CD4-positive, alpha-beta T cell (primary cell): ENCODE measurements around the gene GPR62. TPM values are rescaled to one million over a fixed set of nuclear protein-coding genes. Genes with fewer than 3 reads are reported as not detected.

Experiments used
- ATAC-seq: fragments of 200-7000 bp; cut with Tn5 transposase; one replicate; pipeline ENCODE4 v1.10.0; 2022; ENCODE audit warnings: mild to moderate bottlenecking; ENCODE audit not compliant: poor library complexity
- CTCF ChIA-PET: fragments of 350-600 bp; sonication (Branson Sonifier 250); formaldehyde crosslinking; loops from one replicate; lab custom pipeline; 2021; ENCODE audit warnings: antibody characterized with exemption, inconsistent platforms; lab: Charles Lee
- POLR2A ChIA-PET: fragments of 350-600 bp; sonication (Branson Sonifier 250); formaldehyde crosslinking; loops from one replicate; lab custom pipeline; 2021; ENCODE audit warnings: antibody characterized with exemption, inconsistent platforms; lab: Charles Lee
- DNase-seq, 14 experiments: peaks; one replicate each; pipeline ENCODE4 v3.0.0-alpha.2; 2013 to 2020; ENCODE audit warnings: mixed read lengths in 2 of 14
- H3K27ac ChIP-seq, 2 donors: one replicate each; pipeline versions ENCODE4 v1.5.1 to v1.7.0; 2013; ENCODE audit warnings: low read length in 2 of 2, low read depth in 1 of 2, mild to moderate bottlenecking in 1 of 2
- H3K27me3 ChIP-seq, 2 experiments: 1 replicate in 1 of 2; 2 replicates in 1 of 2; pipeline versions ENCODE4 v1.6.1 to v1.7.0; 2013; ENCODE audit warnings: low read length in 2 of 2, control low read depth in 1 of 2, mild to moderate bottlenecking in 1 of 2, moderate library complexity in 1 of 2; ENCODE audit not compliant: insufficient read depth in 2 of 2, control insufficient read depth in 1 of 2
- H3K36me3 ChIP-seq: one replicate; pipeline ENCODE4 v1.6.1; 2013; ENCODE audit warnings: low read length, control low read depth; ENCODE audit not compliant: insufficient read depth
- H3K4me1 ChIP-seq: one replicate; pipeline ENCODE4 v1.6.1; 2013; ENCODE audit warnings: low read length, control low read depth; ENCODE audit not compliant: insufficient read depth
- H3K4me3 ChIP-seq: one replicate; pipeline ENCODE4 v1.5.1; 2013; ENCODE audit warnings: mild to moderate bottlenecking, low read length, moderate library complexity
- H3K9me3 ChIP-seq, 2 experiments: 1 replicate in 1 of 2; 2 replicates in 1 of 2; pipeline versions ENCODE4 v1.6.1 to v1.7.0; 2013; ENCODE audit warnings: low read length in 2 of 2, mild to moderate bottlenecking in 2 of 2, control low read depth in 1 of 2, moderate library complexity in 1 of 2; ENCODE audit not compliant: control insufficient read depth in 1 of 2, insufficient read depth in 1 of 2
- H3K27ac Mint-ChIP-seq: one replicate; pipeline ENCODE4 v1.8.0; 2020; ENCODE audit warnings: mixed read lengths
- H3K27me3 Mint-ChIP-seq: one replicate; pipeline ENCODE4 v1.8.0; 2021; ENCODE audit warnings: mixed read lengths
- H3K36me3 Mint-ChIP-seq: one replicate; pipeline ENCODE4 v1.8.0; 2021; ENCODE audit warnings: low read depth, mixed read lengths
- H3K4me1 Mint-ChIP-seq: one replicate; pipeline ENCODE4 v1.8.0; 2021; ENCODE audit warnings: low read depth, mixed read lengths
- H3K4me3 Mint-ChIP-seq: one replicate; pipeline ENCODE4 v1.8.0; 2020; ENCODE audit warnings: mild to moderate bottlenecking, mixed read lengths
- H3K9me3 Mint-ChIP-seq: one replicate; pipeline ENCODE4 v1.8.0; 2020; ENCODE audit warnings: mixed read lengths
- intact Hi-C, 2 experiments: fragments of 100-400 bp; cut with DNase I in 1 of 2; cut with micrococcal nuclease in 1 of 2; formaldehyde crosslinking; loops; one replicate each; pipeline versions ENCODE4 v1.15.1 to v1.9.0; 2023 to 2025; cut with DNase I, micrococcal nuclease
- total RNA-seq, 174 experiments: library from RNA in 2 of 174; stranded (reverse) in 2 of 174; gene quantifications; one replicate each; pipeline ENCODE4 v1.2.3 and lab custom pipeline; 2021 to 2026
- TF ChIP-seq, protein P1 (sequence below): fragments of 200-600 bp; IDR thresholded peaks from one replicate; pipeline ENCODE4 v1.8.0; 2022; ENCODE audit warnings: antibody characterized with exemption, mild to moderate bottlenecking

GPR62 gene
- total RNA-seq, 2 experiments from 2014 or later: not detected

DNA sequence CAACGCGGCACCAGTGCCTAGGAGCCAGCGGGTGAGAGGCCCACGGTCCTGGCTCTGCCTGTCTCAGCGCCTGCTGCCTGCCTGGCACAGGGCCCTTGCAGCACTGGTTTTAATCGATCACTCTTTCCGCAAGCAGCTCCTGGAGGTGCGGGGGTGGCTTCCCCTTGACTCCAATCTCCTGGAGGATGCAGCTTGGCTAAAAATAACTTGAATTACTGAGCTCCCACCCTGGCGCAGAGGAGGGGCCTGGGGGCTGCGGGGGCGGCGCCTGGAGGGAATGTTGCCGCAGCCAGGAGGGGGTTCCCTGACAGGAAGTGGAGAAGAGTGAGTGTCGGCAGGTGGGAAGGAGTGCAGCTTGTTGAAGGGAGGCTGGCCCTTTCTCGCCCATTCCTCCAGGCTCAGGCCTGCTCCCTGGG lies 50.4 kb downstream of the GPR62 start:
- Histone ChIP-seq H3K36me3 (no peaks in the 10 kb centered on the region), H3K9me3 (no peaks in the 10 kb centered on the region), H3K27me3 (no peaks in the 10 kb centered on the region), H3K4me1 (peaks cover 24% of the 10 kb centered on the region), H3K4me3 (no peak overlapping the region), H3K27ac (no peak overlapping the region)
- Mint-ChIP-seq H3K9me3 (no peaks in the 10 kb centered on the region), H3K27ac (no peak overlapping the region), H3K4me1 (peaks cover 17% of the 10 kb centered on the region), H3K4me3 (no peak overlapping the region), H3K27me3 (no peaks in the 10 kb centered on the region), H3K36me3 (no peaks in the 10 kb centered on the region)
- ChIA-PET CTCF (no interaction called here), POLR2A (interaction anchor here (0.8 to 1.1 kb wide), 2 partner anchors 10 to 51 kb away, joined by 3 read pairs; partner anchors contain the start of genes DUSP7 and RPL29)
- intact Hi-C loops: no loop called here
- DNase-seq (no peak), ATAC-seq (no peak)
- TF ChIP-seq, protein P1, sequence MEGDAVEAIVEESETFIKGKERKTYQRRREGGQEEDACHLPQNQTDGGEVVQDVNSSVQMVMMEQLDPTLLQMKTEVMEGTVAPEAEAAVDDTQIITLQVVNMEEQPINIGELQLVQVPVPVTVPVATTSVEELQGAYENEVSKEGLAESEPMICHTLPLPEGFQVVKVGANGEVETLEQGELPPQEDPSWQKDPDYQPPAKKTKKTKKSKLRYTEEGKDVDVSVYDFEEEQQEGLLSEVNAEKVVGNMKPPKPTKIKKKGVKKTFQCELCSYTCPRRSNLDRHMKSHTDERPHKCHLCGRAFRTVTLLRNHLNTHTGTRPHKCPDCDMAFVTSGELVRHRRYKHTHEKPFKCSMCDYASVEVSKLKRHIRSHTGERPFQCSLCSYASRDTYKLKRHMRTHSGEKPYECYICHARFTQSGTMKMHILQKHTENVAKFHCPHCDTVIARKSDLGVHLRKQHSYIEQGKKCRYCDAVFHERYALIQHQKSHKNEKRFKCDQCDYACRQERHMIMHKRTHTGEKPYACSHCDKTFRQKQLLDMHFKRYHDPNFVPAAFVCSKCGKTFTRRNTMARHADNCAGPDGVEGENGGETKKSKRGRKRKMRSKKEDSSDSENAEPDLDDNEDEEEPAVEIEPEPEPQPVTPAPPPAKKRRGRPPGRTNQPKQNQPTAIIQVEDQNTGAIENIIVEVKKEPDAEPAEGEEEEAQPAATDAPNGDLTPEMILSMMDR: no peak

DNA sequence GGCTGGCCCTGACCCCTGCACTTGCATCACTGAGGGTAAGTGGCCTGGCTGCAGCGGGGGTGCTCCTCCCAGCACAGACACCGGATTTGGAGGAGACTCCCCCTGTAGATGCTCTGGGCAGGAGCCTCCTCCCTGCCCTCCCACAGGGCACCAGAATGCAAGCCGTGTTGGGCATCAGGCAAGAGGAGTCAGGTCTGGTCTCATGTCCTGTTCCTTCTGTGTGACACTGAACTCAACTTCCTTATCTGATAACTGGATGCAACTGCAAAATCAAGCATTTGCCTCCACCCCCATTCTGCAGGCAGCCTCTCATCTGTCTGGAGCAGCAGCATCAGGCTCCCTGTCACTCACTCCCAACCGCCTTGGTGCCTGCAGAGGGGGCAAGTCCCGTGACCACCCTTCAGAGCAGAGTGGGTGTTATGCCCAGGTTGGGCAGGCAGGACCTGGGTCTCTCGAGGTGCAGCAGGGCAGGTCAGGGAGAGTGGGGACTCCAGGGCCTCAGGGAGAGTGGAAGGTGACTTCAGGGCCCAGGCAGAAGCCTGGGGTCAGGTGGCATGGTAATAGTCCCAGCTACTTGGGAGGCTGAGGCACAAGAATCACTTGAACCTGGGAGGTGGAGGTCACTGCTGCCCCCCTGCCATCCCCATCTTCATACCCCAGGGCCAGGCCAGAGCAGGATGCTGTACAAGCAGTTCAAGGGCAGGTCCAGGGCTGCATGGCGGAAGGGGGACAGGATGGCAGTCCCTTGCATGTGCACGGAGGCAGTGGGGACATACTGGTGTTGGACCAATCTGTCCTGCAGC lies 51.0 kb downstream of the GPR62 start:
- ATAC-seq: no peak
- POLR2A ChIA-PET: interaction anchor here (0.8 to 1.1 kb wide), 2 partner anchors 10 to 50 kb away, joined by 3 read pairs; partner anchors contain the start of genes DUSP7 and RPL29

GRCh38 chr3:52006820-52007133 lies 51.6 kb downstream of the GPR62 start:
- H3K9me3 ChIP-seq: no peaks in the 10 kb centered on the region
- ChIA-PET CTCF (no interaction called here), POLR2A (no interaction called here)
- H3K27me3 ChIP-seq: no peaks in the 10 kb centered on the region
- DNase-seq: no peak
- H3K27ac ChIP-seq: no peak overlapping the region
- Mint-ChIP-seq H3K4me1 (peaks cover 12% of the 10 kb centered on the region), H3K4me3 (no peak overlapping the region), H3K9me3 (no peaks in the 10 kb centered on the region), H3K27me3 (no peaks in the 10 kb centered on the region), H3K36me3 (no peaks in the 10 kb centered on the region), H3K27ac (no peak overlapping the region)
- intact Hi-C loops: no loop called here
- ATAC-seq: no peak
- no peak overlapping the region for H3K4me3 ChIP-seq
- H3K4me1 ChIP-seq: peaks cover 18% of the 10 kb centered on the region
- TF ChIP-seq, protein P1: no peak
- H3K36me3 ChIP-seq: no peaks in the 10 kb centered on the region

More for the DNA sequence above, 51.0 kb downstream of the GPR62 start:
- no peaks in the 10 kb centered on the region for H3K9me3 Mint-ChIP-seq
- H3K27ac Mint-ChIP-seq: no peak overlapping the region
- no peaks in the 10 kb centered on the region for H3K36me3 Mint-ChIP-seq
- peaks cover 17% of the 10 kb centered on the region for H3K4me1 Mint-ChIP-seq
- CTCF ChIA-PET: no interaction called here
- Histone ChIP-seq H3K4me3 (no peak overlapping the region), H3K9me3 (no peaks in the 10 kb centered on the region), H3K36me3 (no peaks in the 10 kb centered on the region), H3K27me3 (no peaks in the 10 kb centered on the region), H3K4me1 (peaks cover 23% of the 10 kb centered on the region), H3K27ac (no peak overlapping the region)
- no peak for DNase-seq
- no peaks in the 10 kb centered on the region for H3K27me3 Mint-ChIP-seq
- no peak overlapping the region for H3K4me3 Mint-ChIP-seq
- intact Hi-C loops: no loop called here
- TF ChIP-seq, protein P1: no peak

Other genes starting within 250 kb of the GPR62 start
- 1 to 10 TPM; 4.1 to 4.2 TPM for gene GRM2, start 248.3 kb upstream of the GPR62 start, total RNA-seq
- gene IQCF6, start 176.1 kb upstream of the GPR62 start, total RNA-seq: not detected
- not detected for gene IQCF2, start 93.8 kb upstream of the GPR62 start, total RNA-seq
- gene IQCF5, start 79.8 kb upstream of the GPR62 start, total RNA-seq: not detected
- gene IQCF1, start 52.0 kb upstream of the GPR62 start, total RNA-seq: not detected
- gene RRP9, start 13.5 kb upstream of the GPR62 start, total RNA-seq: 1 to 10 TPM; 6.4 to 7.6 TPM
- gene PARP3, start 13.0 kb upstream of the GPR62 start, total RNA-seq: 1 to 10 TPM; 5.8 to 6.4 TPM
- gene PCBP4, start 12.1 kb downstream of the GPR62 start, total RNA-seq: 10 to 100 TPM; 14.7 to 16.8 TPM
- 10 to 100 TPM; 52.4 to 58.2 TPM for gene ABHD14B, start 18.7 kb downstream of the GPR62 start, total RNA-seq
- gene ABHD14A, start 19.7 kb downstream of the GPR62 start, total RNA-seq: 10 to 100 TPM in 1 of 2 experiments, 1 to 10 TPM in 1; 9.5 to 10.6 TPM
- 1 to 10 TPM; 4.9 TPM for gene ACY1, start 28.2 kb downstream of the GPR62 start, total RNA-seq
- gene RPL29, start 40.5 kb downstream of the GPR62 start, total RNA-seq: 1,000 to 10,000 TPM; 1,843 to 1,901 TPM
- gene DUSP7, start 101.2 kb downstream of the GPR62 start, total RNA-seq: 1 to 10 TPM; 4.8 to 5.2 TPM
- gene POC1A, start 199.0 kb downstream of the GPR62 start, total RNA-seq: under 1 TPM; 0.22 to 0.39 TPM
- gene ALAS1, start 242.8 kb downstream of the GPR62 start, total RNA-seq: 1 to 10 TPM; 6.0 to 7.0 TPM